KBM-7 (cell line): Measurements from ENCODE around the gene TBC1D26.
"Not testable (repeated sequence)": the region's sequence is repeated elsewhere in the genome, so short reads cannot be mapped to it uniquely, and the experiment has no call there.

Experiments used
- DNase-seq: peaks from one replicate; pipeline ENCODE4 v3.0.0-alpha.2; 2015
- in situ Hi-C: fragments of 300-500 bp; cut with MboI; formaldehyde crosslinking; loops from 2 replicates; pipeline ENCODE4 v1.14.3; 2020; ENCODE audit warnings: low sequenced_read_pairs, low pct_unique_long_range_greater_than_20kb, mixed read lengths

Gene TBC1D26

DNA sequence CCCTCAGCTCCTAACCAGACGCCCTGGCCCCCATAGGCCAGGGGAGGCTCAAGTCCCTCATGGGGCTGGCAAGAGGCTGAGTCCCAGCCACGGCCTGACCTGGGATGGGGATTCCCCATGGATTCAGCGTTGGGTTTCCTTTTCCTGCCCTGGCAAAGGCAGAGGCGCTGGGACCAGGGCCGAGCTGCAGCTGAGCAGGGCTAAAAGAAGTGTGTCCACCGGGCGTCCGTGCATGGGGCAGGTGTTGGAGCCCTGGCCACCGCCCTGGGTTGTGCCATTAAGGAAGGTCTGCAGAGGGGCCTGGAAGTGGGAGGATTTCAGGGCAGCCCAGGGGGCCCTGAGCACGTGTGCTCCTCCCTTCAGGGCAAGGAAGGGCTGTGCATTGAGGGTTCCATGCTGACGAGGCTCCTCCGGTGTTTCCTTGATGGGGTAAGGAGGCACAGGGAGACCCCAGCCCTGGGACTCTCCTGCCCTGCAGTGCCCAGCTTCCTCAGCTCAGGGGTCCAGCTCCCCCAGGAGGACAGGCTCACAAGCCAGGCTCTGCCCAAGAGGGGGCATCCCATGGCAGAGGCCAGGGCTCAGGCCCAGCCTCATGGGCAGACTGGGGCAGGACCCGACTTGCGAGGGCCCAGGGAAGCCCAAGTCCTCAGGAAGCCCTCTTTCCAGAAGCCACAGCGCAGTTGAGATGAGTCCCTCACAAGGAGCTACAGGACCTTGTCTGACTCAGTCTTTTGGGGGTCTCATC, 10.1 kb downstream of the TBC1D26 start:
- DNase-seq, result no peak
- in situ Hi-C loops, result no loop called here

DNA sequence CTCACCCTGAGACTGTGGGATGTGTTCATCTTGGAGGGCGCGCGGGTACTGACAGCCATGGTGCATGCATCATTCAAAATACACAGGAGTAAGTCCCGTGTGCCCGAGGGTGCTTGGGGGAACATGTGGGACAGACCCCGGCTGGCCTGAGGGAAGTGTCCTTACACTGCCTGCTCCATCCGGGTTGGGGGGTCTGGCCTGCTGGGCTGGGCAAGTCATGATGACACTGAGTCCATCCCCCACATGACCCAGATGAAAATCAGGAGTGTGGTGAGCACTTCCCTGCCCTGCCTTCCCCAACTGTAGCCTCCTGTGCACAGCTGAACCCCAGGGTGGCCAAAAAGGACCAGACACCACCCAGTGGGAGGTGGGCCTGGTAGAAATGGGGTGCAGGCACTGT, 10.8 kb downstream of the TBC1D26 start:
- in situ Hi-C loops, result no loop called here
- DNase-seq, result no peak

DNA sequence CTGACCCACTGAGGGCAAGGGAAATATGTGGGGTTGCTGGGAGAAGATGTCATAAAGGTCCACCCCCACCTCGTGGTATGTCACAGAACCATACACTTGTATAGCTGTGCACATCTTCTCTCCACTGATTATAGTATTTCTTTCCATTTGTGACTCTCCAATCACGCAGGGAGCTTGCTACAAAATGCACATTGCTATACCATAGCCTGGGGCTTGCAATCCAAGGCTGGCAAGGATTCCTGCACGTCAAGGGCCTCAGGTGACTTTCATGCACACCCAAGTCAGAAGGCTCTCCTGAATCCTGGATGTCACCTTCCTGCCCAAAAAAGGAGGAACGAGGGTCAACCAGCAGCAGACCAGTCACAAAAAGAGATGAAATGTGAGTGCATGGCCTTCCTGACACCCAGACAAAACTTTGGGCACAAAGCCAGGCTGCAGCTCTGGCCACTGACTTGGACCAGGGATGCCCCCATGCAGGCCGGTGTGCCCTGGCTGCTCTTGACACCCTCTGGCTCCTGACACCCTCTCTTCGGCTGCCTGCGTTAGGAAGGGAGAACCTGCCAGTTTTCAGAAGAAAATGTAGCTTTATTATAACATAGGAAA, 12.1 kb downstream of the TBC1D26 start:
- in situ Hi-C loops, result no loop called here
- DNase-seq, result no peak

DNA sequence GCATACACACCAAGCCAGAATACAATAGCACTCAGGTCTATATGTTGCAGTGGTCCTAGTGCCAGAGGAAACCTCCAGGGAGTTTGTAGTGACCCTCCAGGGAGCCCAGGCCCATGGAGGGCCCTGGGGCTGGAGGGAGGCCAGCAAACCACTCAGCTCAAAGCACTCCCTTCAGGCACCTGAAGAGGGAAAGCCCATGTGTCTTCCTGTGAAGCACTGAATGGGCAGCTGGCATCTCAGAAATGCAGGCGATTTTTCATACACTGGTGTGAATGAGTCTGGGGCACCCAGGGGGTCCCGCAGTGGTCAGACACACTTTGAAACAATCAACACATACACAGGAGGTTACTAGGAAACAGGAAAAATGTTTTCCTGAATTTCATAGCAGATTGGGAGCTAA, 12.8 kb downstream of the TBC1D26 start:
- in situ Hi-C loops, result no loop called here
- no peak for DNase-seq

DNA sequence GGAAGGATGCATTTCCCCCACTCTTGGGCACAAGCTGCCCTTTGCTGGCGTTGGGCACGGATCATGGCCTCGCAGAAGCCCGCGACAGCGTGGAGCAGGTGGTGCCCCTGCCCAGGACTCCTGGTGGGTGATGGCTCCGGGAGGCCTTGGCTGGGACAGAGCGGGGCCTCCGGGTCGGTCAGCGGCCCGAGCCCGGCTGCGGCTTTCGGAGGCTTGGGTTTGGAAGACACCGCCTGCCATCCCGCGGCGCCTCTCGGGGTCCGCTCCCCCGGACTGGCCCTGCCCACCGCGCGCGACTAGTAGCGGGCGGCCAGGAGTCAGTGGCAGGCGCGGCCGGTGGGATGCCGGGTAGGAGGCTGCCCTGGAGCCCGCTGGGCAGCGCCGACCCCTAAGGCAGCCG, 17.3 kb downstream of the TBC1D26 start:
- in situ Hi-C loops, DNase-seq: not testable (repeated sequence)

DNA sequence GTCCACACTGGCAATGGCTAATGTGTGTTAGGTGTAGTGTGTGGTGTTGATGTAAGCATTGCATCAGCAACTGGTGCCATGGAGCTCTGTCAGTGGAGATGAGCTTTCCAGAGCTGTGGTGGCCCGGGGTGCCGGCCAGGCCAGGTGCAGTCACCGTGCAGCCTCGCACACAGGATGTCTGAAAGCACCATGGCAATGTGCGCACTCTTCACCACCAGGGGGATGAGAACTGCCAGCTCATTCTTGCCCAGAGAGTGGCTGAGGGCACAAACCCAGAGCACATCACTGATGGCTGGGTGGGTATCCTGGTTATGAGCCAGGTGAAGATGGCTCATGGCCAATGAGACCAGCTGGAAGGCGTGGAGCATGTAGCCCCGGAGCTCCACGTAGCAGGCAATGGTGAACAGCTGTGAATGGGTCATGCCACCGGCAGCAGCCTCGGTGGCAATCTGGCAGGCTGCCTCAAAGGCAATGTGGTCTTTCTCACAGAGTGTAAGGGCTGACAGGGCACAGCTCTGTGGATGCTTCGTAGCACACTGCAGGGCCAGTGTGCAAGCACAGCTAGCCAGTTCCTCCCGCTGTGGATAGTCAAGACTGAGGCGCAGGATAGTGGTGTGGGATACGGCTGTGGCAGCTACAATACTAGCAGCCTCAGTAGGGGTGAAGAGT, 36.9 kb downstream of the TBC1D26 start:
- in situ Hi-C loops, result not testable (repeated sequence)

DNA sequence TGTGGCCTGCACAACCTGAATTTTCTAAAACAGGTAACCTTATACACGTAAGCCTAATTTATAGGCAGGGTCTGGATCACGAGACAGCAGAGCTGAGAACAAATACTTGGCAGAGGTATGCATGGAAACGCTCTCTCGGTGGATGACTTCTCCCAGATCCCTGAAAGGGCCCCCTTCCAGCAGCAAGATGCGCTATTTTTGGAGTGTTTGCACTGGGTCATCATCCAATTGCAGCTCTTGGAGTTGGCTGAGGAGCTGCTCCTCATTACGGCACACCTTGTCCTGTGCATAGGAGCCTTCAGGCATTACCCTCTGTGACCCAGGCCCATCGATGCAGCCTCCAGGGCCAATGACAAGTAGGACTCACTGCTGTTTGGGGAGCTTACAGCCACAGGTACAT, 38.6 kb downstream of the TBC1D26 start:
- in situ Hi-C loops, DNase-seq: not testable (repeated sequence)

More for the DNA sequence above, 36.9 kb downstream of the TBC1D26 start:
- not testable (repeated sequence) for DNase-seq

DNA sequence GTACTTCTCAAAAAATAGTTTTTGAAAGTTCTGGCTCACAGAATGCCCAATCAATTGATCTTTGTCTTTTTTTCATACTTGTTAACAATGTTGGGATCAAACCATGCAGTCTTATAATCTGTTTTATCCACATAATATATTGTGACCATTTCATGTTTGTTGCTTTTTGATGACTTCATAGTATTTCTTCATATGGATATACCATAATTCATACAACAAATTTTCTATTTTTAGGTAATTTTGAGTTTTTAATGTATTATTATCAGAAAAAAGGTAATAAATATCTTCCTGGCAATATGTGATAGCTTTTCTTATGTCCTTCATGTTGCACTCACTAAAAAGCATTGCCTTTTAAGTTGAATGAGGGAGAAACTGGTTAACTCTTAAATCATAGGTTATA, 44.8 kb downstream of the TBC1D26 start:
- no peak for DNase-seq
- in situ Hi-C loops, result no loop called here

DNA sequence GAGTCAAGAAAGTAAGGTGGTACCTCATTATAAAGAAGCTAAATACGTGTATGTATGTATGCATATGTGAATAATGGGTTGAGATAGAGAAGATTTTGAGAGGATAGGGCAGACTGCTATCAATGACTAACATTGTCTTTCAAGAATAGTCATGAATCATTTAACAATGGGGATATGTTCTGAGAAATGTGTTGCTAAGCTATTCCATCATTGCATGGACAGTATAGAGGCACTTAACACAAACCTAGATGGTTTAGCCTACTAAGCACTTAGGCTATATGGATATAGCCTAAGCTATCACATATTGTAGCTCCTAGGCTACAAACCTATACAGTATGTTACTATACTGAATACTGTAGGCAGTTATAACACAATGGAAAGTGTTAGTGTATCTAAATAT, 45.2 kb downstream of the TBC1D26 start:
- DNase-seq, result no peak
- in situ Hi-C loops, result no loop called here

DNA sequence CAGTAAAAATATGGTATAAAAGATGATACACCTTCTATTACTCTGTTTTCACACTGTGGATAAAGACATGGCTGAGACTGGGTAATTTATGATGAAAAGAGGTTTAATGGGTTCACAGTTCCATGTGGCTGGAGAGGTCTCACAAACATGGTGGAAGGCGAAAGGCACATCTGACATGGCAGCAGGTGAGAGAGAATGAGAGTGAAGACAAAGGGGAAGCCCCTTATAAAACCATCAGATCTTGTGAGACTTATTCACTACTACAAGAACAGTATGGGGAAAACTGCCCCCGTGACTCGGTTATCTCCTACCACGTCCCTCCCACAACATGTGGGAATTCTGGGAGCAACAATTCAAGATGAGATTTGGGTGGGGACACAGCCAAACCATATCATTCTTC, 45.6 kb downstream of the TBC1D26 start:
- in situ Hi-C loops, result no loop called here
- DNase-seq, result no peak

DNA sequence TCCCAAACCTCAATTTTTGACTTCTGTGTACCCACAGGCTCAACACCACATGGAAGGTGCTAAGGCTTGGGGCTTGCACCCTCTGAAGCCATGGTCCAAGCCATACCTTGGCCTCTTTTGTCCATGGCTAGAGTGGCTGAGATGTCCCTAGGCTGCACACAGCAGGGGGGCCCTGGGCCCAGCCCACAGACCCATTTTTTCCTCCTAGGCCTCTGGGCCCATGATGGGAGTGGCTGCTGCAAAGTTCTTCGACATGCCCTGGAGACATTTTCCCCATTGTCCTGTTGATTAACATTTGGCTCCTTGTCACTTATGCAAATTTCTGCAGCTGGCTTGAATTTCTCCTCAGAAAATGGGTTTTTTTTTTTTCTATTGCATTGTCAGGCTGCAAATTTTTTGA, 47.0 kb downstream of the TBC1D26 start:
- no peak for DNase-seq
- in situ Hi-C loops, result no loop called here

DNA sequence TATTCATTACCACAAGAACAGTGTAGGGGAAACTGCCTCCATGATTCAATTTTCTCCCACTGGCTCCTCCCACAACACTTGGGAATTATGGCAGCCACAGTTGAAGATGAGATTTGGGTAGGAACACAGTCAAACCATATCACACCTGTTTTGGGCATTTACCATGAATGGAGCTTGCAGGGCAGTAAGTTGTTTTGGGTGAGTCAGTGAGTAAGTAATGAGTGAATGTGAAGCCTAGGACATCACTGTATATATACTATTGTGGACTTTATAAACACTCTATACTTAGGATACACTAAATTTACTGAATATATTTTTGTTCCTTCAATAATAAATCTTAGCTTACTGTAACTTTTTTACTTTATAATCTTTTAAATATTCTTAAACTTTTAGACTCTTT, 48.1 kb downstream of the TBC1D26 start:
- in situ Hi-C loops, result no loop called here
- DNase-seq, result no peak

DNA sequence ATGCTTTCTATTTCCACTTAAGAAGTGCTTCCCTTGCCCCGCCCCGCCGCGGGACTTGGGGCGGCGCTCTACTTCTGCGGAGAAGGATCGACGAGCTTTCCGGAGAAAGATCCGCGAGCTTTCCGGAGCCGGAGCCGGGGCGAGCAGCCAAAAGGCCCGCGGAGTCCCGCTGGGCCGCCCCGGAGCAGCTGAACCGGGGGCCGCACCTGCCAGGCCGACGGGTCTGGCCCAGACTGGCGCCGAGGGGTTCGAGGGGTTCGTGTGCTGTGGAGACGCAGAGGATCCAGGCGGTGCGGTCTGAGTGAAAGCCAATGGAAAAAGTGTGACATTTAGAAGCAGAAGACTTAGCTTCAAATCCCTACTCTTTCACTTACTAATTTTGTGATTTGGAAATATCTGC, 50.8 kb downstream of the TBC1D26 start:
- in situ Hi-C loops, result no loop called here
- no peak for DNase-seq

DNA sequence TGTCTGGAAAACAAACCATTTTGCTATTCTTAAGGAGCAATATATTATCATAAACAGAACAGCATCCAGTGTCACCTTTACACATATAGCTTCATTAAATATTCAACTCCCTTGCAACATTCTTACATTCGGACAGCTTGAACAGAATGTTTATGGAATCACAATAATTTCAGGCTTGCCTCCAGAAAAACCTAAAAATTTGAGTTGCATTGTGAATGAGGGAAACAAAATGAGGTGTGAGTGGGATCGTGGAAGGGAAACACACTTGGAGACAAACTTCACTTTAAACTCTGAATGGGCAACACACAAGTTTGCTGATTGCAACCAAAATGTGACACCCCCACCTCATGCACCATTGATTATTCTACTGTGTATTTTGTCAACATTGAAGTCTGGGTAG, 51.4 kb downstream of the TBC1D26 start:
- in situ Hi-C loops, result no loop called here

DNA sequence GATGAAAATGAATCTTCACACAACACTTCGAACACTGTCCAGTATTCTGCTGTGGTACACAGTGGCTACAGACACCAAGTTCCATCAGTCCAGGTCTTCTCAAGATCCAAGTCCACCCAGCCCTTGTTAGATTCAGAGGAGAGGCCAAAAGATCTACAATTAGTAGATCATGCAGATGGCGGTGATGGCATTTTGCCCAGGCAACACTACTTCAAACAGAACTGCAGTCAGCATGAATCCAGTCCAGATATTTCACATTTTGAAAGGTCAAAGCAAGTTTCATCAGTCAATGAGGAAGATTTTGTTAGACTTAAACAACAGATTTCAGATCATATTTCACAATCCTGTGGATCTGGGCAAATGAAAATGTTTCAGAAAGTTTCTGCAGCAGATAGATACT, 52.3 kb downstream of the TBC1D26 start:
- DNase-seq, in situ Hi-C loops: not testable (repeated sequence)

More for the DNA sequence above, 51.4 kb downstream of the TBC1D26 start:
- no peak for DNase-seq

DNA sequence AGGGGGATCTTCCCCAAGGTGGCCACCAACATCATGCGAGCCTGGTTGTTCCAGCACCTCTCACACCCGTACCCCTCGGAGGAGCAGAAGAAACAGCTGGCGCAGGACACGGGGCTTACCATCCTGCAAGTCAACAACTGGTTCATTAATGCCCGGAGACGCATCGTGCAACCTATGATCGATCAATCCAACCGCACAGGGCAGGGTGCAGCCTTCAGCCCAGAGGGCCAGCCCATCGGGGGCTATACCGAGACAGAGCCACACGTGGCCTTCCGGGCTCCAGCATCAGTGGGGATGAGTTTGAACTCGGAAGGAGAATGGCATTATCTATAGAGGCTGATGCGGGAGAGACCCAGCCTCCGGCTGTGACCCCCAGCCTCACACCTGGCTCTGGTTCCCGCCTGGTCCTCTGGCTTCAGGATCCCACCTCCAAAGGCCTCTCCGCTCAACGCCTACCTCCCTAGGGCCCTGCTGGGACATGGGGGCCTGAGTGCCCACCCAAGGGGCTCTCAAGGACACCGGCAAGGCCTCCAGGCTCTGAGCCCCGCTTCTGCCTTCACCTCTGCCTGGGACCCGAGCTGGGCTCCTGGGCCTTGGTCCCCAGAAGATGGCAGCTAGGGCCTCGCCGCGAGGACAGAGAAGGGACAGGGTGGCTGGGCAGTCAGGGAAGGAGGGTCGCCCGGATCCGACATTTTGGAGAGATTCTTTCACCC, 55.4 kb downstream of the TBC1D26 start:
- DNase-seq, in situ Hi-C loops: not testable (repeated sequence)

DNA sequence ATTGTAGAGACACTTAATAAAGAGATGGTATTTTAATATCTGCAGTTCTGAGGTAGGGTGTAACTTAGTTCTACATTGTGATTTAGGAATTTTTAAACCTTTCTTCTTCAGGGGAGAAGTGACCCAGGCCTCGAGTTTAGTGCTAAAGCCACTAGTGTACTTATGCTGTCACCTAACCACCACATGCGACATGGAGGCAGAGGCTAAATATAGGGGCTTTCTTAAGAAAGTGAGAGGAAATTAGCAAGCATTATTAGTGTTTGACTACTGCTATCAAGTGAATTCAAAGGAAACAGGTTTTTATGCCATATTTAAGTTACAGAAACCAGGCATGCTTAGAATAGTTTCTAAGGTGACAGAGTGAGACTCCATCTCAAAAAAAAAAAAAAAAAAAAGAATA, 56.3 kb downstream of the TBC1D26 start:
- DNase-seq, in situ Hi-C loops: not testable (repeated sequence)
